GM12864 (cell line): ENCODE data around the gene GKN2.
"Not testable (repeated sequence)": the region's sequence is repeated elsewhere in the genome, so short reads cannot be mapped to it uniquely, and the experiment has no call there.

Experiments used
- DNase-seq: peaks from one replicate; pipeline ENCODE4 v3.0.0-alpha.2; 2011; ENCODE audit warnings: low read depth
- H3K4me3 ChIP-seq: 2 replicates; pipeline ENCODE4 v1.5.1; 2011; ENCODE audit warnings: mild to moderate bottlenecking, low read depth, low read length, control low read depth
- TF ChIP-seq, protein P1 (sequence below): IDR thresholded peaks from 2 replicates; pipeline ENCODE4 v1.5.1; 2011; ENCODE audit warnings: low read depth, mild to moderate bottlenecking, moderate library complexity, low read length, control low read depth, inconsistent platforms; ENCODE audit errors: missing control alignments

The GKN2 gene

DNA sequence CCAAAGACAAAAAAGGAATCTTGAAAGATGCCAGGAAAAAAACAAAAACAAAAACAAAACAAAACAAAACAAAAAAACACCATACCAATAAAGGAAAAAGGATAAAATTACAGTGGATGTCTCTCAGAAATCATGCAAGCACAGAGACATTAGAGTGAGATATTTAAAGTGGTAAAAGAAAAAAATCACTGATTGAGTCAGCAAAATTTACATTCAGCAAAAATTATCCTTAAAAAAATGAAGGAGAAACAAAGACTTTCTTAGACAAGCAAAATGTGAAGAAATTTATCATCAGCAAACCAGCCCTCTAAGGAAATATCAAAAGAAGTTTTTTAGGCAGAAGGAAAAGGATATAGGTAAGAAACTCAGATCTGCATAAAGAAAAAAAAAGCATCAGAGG, 11.6 kb upstream of the GKN2 start:
- no peak for DNase-seq

DNA sequence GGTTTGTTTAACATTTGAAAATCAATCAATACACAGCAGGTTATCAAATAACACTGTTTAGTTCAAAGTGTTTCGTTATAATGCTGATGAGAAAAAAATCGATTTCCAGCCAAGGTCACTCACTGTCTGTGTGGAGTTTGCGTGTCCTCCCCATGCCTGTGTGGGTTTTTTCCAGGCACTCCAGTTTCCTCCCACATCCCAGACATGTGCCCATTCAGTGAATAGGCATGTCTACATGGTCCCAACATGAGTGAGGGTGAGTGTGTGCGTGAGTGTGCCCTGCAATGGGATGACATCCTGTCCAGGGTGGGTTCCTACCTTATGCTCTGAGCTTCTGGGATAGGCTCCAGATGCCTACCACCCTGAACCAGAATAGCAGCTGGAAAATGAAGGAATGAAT, 8.7 kb upstream of the GKN2 start:
- no peak overlapping the region for H3K4me3 ChIP-seq
- TF ChIP-seq, protein P1, sequence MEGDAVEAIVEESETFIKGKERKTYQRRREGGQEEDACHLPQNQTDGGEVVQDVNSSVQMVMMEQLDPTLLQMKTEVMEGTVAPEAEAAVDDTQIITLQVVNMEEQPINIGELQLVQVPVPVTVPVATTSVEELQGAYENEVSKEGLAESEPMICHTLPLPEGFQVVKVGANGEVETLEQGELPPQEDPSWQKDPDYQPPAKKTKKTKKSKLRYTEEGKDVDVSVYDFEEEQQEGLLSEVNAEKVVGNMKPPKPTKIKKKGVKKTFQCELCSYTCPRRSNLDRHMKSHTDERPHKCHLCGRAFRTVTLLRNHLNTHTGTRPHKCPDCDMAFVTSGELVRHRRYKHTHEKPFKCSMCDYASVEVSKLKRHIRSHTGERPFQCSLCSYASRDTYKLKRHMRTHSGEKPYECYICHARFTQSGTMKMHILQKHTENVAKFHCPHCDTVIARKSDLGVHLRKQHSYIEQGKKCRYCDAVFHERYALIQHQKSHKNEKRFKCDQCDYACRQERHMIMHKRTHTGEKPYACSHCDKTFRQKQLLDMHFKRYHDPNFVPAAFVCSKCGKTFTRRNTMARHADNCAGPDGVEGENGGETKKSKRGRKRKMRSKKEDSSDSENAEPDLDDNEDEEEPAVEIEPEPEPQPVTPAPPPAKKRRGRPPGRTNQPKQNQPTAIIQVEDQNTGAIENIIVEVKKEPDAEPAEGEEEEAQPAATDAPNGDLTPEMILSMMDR: no peak
- DNase-seq: no peak

More for the DNA sequence above, 11.6 kb upstream of the GKN2 start:
- no peak overlapping the region for H3K4me3 ChIP-seq
- TF ChIP-seq, protein P1: no peak

DNA sequence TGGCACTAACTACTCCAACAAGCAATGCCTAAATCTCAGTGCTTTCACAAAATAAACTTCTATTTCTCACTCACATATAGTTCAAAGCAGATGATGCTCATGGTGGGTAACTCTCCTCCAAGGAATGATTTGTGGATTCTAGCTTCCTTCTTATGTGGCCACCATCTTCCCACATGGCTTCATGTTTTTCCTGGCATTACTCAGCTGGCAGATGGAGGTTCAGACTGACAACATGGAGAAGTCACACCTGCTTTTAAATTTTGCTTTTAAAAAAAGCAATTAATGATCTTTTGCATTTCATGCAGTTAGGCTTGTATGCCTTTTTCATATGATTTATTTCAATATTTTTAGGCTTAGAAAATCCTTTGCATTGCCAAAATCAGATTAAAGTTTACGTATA, 6.3 kb upstream of the GKN2 start:
- no peak overlapping the region for H3K4me3 ChIP-seq
- TF ChIP-seq, protein P1: no peak
- DNase-seq: no peak

DNA sequence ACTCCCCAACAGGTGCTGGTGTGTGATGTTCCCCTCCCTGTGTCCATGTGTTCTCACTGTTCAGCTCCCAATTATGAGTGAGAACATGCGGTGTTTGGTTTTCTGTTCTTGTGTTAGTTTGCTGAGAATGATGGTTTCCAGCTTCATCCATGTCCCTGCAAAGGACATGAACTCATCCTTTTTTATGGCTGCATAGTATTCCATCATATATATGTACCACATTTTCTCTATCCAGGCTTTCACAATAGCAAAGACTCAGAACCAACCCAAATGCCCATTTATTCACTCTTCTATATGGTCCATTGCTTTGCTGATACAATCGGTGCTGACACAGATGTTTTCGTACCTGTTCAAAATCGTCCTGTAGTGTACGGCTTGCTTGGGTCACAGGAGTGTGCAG, 2.7 kb upstream of the GKN2 start:
- H3K4me3 ChIP-seq, DNase-seq: not testable (repeated sequence)

DNA sequence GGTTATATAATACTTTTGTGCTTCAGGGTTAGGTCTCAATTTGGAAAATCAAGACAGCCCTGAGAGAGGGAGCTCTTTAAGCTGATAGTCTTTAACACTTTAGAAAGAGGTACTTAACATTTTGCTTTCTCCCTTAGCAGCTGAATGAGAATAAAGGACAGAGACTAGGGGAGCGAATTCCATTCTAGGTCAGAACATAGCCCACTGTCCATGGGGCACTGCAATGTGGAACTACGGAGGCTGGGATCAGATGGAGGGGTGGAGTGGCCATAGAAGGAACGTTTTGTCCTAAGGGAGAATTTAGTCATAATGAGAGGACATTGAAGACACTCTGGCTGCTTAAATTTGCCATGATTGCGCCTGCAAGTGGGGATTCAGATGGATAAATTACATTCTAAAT, 794 bp downstream of the GKN2 start:
- no peak for DNase-seq
- no peak overlapping the region for H3K4me3 ChIP-seq
- TF ChIP-seq, protein P1: no peak

DNA sequence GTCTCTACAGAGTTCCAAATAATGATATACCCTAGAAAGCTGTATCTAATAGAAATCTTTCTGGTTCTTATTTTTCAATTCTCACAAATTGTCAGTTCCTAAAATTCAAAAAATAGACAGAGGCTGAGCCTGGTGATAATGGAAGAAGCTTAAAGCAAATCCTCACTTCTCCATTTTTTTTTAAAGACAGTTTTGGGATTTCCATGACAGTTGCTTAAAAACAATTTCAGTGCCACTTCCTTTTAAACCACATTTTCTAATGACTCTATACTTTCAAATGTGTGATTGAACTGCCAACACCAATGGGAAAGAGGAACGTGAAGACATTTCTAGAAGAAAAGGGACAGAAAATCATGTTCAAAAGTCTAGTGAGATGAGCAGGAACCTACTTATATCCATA, 4.0 kb downstream of the GKN2 start:
- no peak for DNase-seq
- TF ChIP-seq, protein P1: no peak
- H3K4me3 ChIP-seq: no peak overlapping the region

DNA sequence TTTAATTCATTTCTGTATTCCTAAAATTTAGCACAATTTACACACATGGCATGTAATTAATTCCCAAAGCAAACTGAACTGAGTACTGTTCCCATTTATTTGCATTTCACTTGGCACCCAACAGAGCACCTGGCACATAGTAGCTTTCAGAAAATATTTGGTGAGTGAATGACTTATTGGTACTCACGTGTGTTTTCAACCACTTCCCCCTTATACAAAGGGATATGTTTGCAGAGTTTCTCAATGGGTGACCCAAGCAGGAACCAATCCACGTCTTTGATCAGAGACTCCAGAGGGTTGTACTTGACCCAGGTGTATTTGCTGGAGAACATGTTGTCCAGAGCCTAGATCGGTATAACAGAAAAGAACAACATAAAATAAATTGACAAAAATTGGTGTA, 6.6 kb downstream of the GKN2 start:
- DNase-seq: no peak
- TF ChIP-seq, protein P1: no peak
- no peak overlapping the region for H3K4me3 ChIP-seq
